ENCODE results near the gene PLCH1. TPM values are rescaled to one million over a fixed set of nuclear protein-coding genes. Genes with fewer than 3 reads are reported as not detected.

Gene PLCH1
- total and polyA plus RNA-seq, 9 donors = 0.04 to 6.3 (median 0.79) TPM

DNA sequence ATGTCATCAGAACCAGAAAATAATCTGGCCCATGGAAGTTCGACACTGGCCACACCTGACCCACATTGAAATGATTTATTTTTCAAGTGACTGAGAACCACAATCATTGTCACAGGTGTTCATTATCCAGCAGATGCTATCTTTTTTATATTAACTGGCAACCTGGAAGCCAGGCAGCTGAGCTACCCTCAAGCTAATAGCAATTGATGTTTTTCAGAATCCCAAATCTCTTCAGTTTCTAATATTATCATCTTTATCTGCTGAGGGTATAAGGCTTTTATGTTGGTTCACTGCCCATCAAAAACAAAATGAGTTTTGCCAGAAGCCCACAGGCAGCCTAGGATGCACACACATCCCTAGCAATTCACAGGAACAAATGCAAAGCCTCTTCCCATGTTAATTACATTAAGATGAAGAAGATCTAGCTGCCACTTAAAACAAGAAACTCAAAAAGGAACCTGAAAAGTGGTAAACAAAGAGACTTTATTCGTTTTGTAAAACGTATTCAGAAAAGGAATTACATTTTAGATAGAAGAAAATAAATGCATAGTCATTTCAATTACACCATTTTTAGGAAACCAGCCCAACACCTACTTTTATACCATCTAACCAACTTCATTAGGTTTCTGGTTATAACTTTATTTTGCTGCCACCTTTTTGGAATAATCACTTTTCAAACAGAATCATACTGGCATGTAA is 410.5 kb downstream of the PLCH1 start:
- 37 to 42% (median 39%) methylated on average over 3 of the region's 3 CpGs for WGBS, 3 donors

GRCh38 chr3:155332716-155333115 is 412.2 kb downstream of the PLCH1 start:
- H3K4me1 ChIP-seq (ENCODE audit: insufficient read depth) = no peaks in the 10 kb centered on the region
- H3K9me3 ChIP-seq = no peaks in the 10 kb centered on the region
- WGBS, 3 donors = 60 to 82% (median 64%) methylated on average over 4 of the region's 4 CpGs
- DNase-seq = no peak
- H3K4me3 ChIP-seq = no peak overlapping the region
- intact Hi-C loops (cut with DNase I) = no loop called here
- TF ChIP-seq, protein P1, sequence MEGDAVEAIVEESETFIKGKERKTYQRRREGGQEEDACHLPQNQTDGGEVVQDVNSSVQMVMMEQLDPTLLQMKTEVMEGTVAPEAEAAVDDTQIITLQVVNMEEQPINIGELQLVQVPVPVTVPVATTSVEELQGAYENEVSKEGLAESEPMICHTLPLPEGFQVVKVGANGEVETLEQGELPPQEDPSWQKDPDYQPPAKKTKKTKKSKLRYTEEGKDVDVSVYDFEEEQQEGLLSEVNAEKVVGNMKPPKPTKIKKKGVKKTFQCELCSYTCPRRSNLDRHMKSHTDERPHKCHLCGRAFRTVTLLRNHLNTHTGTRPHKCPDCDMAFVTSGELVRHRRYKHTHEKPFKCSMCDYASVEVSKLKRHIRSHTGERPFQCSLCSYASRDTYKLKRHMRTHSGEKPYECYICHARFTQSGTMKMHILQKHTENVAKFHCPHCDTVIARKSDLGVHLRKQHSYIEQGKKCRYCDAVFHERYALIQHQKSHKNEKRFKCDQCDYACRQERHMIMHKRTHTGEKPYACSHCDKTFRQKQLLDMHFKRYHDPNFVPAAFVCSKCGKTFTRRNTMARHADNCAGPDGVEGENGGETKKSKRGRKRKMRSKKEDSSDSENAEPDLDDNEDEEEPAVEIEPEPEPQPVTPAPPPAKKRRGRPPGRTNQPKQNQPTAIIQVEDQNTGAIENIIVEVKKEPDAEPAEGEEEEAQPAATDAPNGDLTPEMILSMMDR (IDR thresholded peaks at IDR 0.05) = no peak
- TF ChIP-seq EP300 (IDR thresholded peaks at IDR 0.05) (no peak), POLR2A (IDR thresholded peaks at IDR 0.05) (no peak)
- no peak overlapping the region for H3K27ac ChIP-seq
- H3K27me3 ChIP-seq = no peaks in the 10 kb centered on the region
- H3K36me3 ChIP-seq = no peaks in the 10 kb centered on the region

More for the DNA sequence above, 410.5 kb downstream of the PLCH1 start:
- Histone ChIP-seq H3K4me3 (no peak overlapping the region), H3K36me3 (no peaks in the 10 kb centered on the region), H3K4me1 (ENCODE audit: insufficient read depth) (no peaks in the 10 kb centered on the region), H3K9me3 (no peaks in the 10 kb centered on the region), H3K27ac (no peak overlapping the region), H3K27me3 (no peaks in the 10 kb centered on the region)
- intact Hi-C loops (cut with DNase I) = no loop called here
- no peak for DNase-seq
- TF ChIP-seq EP300 (IDR thresholded peaks at IDR 0.05) = no peak
- TF ChIP-seq, protein P1 (IDR thresholded peaks at IDR 0.05) = no peak
- TF ChIP-seq POLR2A (IDR thresholded peaks at IDR 0.05) = no peak

DNA sequence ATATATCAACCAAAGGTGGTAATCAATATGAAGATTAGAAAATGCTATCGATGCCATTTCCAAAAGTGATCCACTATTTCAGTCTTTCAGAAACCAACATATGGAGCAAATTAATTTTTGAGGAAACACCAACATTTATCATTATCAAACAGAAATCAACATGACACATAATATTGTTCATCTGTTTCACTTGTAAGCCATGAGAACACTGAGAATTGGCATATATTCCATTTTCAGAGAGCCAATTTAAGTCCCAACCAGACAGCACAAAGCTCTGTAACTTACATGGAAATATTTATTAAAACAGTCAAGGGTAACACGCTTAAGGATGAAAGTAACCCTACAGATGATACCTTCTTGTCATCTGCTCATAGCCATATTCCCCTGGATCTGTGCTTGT is 413.8 kb downstream of the PLCH1 start:
- Histone ChIP-seq H3K27ac (no peak overlapping the region), H3K4me3 (no peak overlapping the region), H3K4me1 (ENCODE audit: insufficient read depth) (no peaks in the 10 kb centered on the region), H3K27me3 (no peaks in the 10 kb centered on the region), H3K9me3 (no peaks in the 10 kb centered on the region), H3K36me3 (no peaks in the 10 kb centered on the region)
- intact Hi-C loops (cut with DNase I) = no loop called here
- 93 to 96% (median 94%) methylated on average over 2 of the region's 2 CpGs for WGBS, 3 donors
- TF ChIP-seq, protein P1 (IDR thresholded peaks at IDR 0.05) = no peak
- no peak for TF ChIP-seq POLR2A (IDR thresholded peaks at IDR 0.05)
- no peak for TF ChIP-seq EP300 (IDR thresholded peaks at IDR 0.05)
- no peak for DNase-seq

- Histone ChIP-seq H3K27me3 (no peaks in the 10 kb centered on the region), H3K36me3 (no peaks in the 10 kb centered on the region), H3K9me3 (no peaks in the 10 kb centered on the region), H3K4me1 (ENCODE audit: insufficient read depth) (no peaks in the 10 kb centered on the region), H3K4me3 (no peak overlapping the region), H3K27ac (no peak overlapping the region)
- TF ChIP-seq, protein P1 (IDR thresholded peaks at IDR 0.05) = no peak
- TF ChIP-seq POLR2A (IDR thresholded peaks at IDR 0.05) (no peak), EP300 (IDR thresholded peaks at IDR 0.05) (no peak)
- intact Hi-C loops (cut with DNase I) = no loop called here
- no peak for DNase-seq
These were observed 414.5 kb downstream of the PLCH1 start for GRCh38 chr3:155330370-155330769.

Data from ovary (tissue), 9 donors.